GM19043 (cell line): ENCODE results near the gene BAHCC1.

ENCODE experiments used
- ATAC-seq: cut with Tn5 transposase; IDR thresholded peaks from one replicate; pipeline ENCODE4 v1.9.1; 2021; ENCODE audit warnings: low read depth; ENCODE audit not compliant: unreplicated experiment

BAHCC1 gene

GRCh38 chr17:81385320-81386111 is 9.7 kb upstream of the BAHCC1 start:
- no peak for ATAC-seq

GRCh38 chr17:81386141-81386645 is 9.1 kb upstream of the BAHCC1 start:
- ATAC-seq: no peak

- no peak for ATAC-seq
Observed at GRCh38 chr17:81386646-81387099, 8.6 kb upstream of the BAHCC1 start.

- ATAC-seq: no peak
Observed at GRCh38 chr17:81387100-81388090, 7.9 kb upstream of the BAHCC1 start.

- ATAC-seq: no peak
Observed at GRCh38 chr17:81388091-81388611, 7.1 kb upstream of the BAHCC1 start.

GRCh38 chr17:81388612-81389367 is 6.5 kb upstream of the BAHCC1 start:
- ATAC-seq: no peak

GRCh38 chr17:81389585-81389984 is 5.7 kb upstream of the BAHCC1 start:
- ATAC-seq: no peak

GRCh38 chr17:81390029-81390872 is 5.0 kb upstream of the BAHCC1 start:
- ATAC-seq: no peak

GRCh38 chr17:81390873-81391255 is 4.4 kb upstream of the BAHCC1 start:
- no peak for ATAC-seq

GRCh38 chr17:81391293-81391935 is 3.8 kb upstream of the BAHCC1 start:
- no peak for ATAC-seq

- ATAC-seq: no peak
Observed at GRCh38 chr17:81391936-81392908, 3.0 kb upstream of the BAHCC1 start.

GRCh38 chr17:81392909-81393654 is 2.2 kb upstream of the BAHCC1 start:
- ATAC-seq: no peak

GRCh38 chr17:81393684-81394376 is 1.4 kb upstream of the BAHCC1 start:
- no peak for ATAC-seq

- ATAC-seq: no peak
Observed at GRCh38 chr17:81394377-81394920, 808 bp upstream of the BAHCC1 start.

- ATAC-seq: no peak
Observed at GRCh38 chr17:81395600-81396277, 482 bp downstream of the BAHCC1 start.
